ENCODE measurements around the gene GAREM1.

The GAREM1 gene

GRCh38 chr18:32441533-32441932 lies 29.1 kb downstream of the GAREM1 start:
- no CpG with 5 or more reads among the region's 8 CpGs for WGBS (ENCODE audit: insufficient coverage, insufficient read length)
- no peaks in the 10 kb centered on the region for H3K27me3 ChIP-seq (ENCODE audit: control insufficient read depth, insufficient read depth, low read length)
- no peak overlapping the region for H3K27ac ChIP-seq (ENCODE audit: low read length)
- no peak overlapping the region for H3K4me3 ChIP-seq (ENCODE audit: low read length)
- peaks cover 2% of the 10 kb centered on the region; the same call in 1 of the 2 replicates for H3K4me1 ChIP-seq (ENCODE audit: control insufficient read depth, insufficient read depth, low read length)
- no peaks in the 10 kb centered on the region for H3K9me3 ChIP-seq (ENCODE audit: control insufficient read depth, insufficient read depth, low read length)
- no peak for DNase-seq (ENCODE audit: low read depth, low spot score)
- H3K36me3 ChIP-seq (ENCODE audit: control insufficient read depth, insufficient read depth, low read length) = no peaks in the 10 kb centered on the region

GRCh38 chr18:32440518-32440917 lies 30.2 kb downstream of the GAREM1 start:
- H3K4me3 ChIP-seq (ENCODE audit: low read length) = no peak overlapping the region
- no peak overlapping the region for H3K27ac ChIP-seq (ENCODE audit: low read length)
- no CpG with 5 or more reads among the region's 4 CpGs for WGBS (ENCODE audit: insufficient coverage, insufficient read length)
- peaks cover 2% of the 10 kb centered on the region; the same call in 1 of the 2 replicates for H3K4me1 ChIP-seq (ENCODE audit: control insufficient read depth, insufficient read depth, low read length)
- no peaks in the 10 kb centered on the region for H3K36me3 ChIP-seq (ENCODE audit: control insufficient read depth, insufficient read depth, low read length)
- no peaks in the 10 kb centered on the region for H3K9me3 ChIP-seq (ENCODE audit: control insufficient read depth, insufficient read depth, low read length)
- H3K27me3 ChIP-seq (ENCODE audit: control insufficient read depth, insufficient read depth, low read length) = no peaks in the 10 kb centered on the region
- DNase-seq (ENCODE audit: low read depth, low spot score) = no peak

GRCh38 chr18:32439802-32440201 lies 30.9 kb downstream of the GAREM1 start:
- Histone ChIP-seq H3K27ac (ENCODE audit: low read length) (no peak overlapping the region), H3K4me3 (ENCODE audit: low read length) (no peak overlapping the region), H3K9me3 (ENCODE audit: control insufficient read depth, insufficient read depth, low read length) (no peaks in the 10 kb centered on the region), H3K27me3 (ENCODE audit: control insufficient read depth, insufficient read depth, low read length) (no peaks in the 10 kb centered on the region), H3K4me1 (ENCODE audit: control insufficient read depth, insufficient read depth, low read length) (peaks cover 2% of the 10 kb centered on the region; the same call in 1 of the 2 replicates), H3K36me3 (ENCODE audit: control insufficient read depth, insufficient read depth, low read length) (no peaks in the 10 kb centered on the region)
- no peak for DNase-seq (ENCODE audit: low read depth, low spot score)
- WGBS (ENCODE audit: insufficient coverage, insufficient read length) = no CpG with 5 or more reads among the region's 1 CpG

GRCh38 chr18:32439241-32439640 lies 31.4 kb downstream of the GAREM1 start:
- no peak for DNase-seq (ENCODE audit: low read depth, low spot score)
- H3K4me3 ChIP-seq (ENCODE audit: low read length) = no peak overlapping the region
- no peaks in the 10 kb centered on the region for H3K9me3 ChIP-seq (ENCODE audit: control insufficient read depth, insufficient read depth, low read length)
- H3K36me3 ChIP-seq (ENCODE audit: control insufficient read depth, insufficient read depth, low read length) = no peaks in the 10 kb centered on the region
- no CpG with 5 or more reads among the region's 2 CpGs for WGBS (ENCODE audit: insufficient coverage, insufficient read length)
- peaks cover 2% of the 10 kb centered on the region; the same call in 1 of the 2 replicates for H3K4me1 ChIP-seq (ENCODE audit: control insufficient read depth, insufficient read depth, low read length)
- no peak overlapping the region for H3K27ac ChIP-seq (ENCODE audit: low read length)
- H3K27me3 ChIP-seq (ENCODE audit: control insufficient read depth, insufficient read depth, low read length) = no peaks in the 10 kb centered on the region

GRCh38 chr18:32438173-32438572 lies 32.5 kb downstream of the GAREM1 start:
- H3K27ac ChIP-seq (ENCODE audit: low read length) = no peak overlapping the region
- peaks cover 2% of the 10 kb centered on the region; the same call in 1 of the 2 replicates for H3K4me1 ChIP-seq (ENCODE audit: control insufficient read depth, insufficient read depth, low read length)
- H3K9me3 ChIP-seq (ENCODE audit: control insufficient read depth, insufficient read depth, low read length) = no peaks in the 10 kb centered on the region
- H3K27me3 ChIP-seq (ENCODE audit: control insufficient read depth, insufficient read depth, low read length) = no peaks in the 10 kb centered on the region
- no peak overlapping the region for H3K4me3 ChIP-seq (ENCODE audit: low read length)
- WGBS (ENCODE audit: insufficient coverage, insufficient read length) = no CpG with 5 or more reads among the region's 8 CpGs
- DNase-seq (ENCODE audit: low read depth, low spot score) = no peak
- no peaks in the 10 kb centered on the region for H3K36me3 ChIP-seq (ENCODE audit: control insufficient read depth, insufficient read depth, low read length)

- no peaks in the 10 kb centered on the region for H3K27me3 ChIP-seq (ENCODE audit: control insufficient read depth, insufficient read depth, low read length)
- no peak overlapping the region for H3K27ac ChIP-seq (ENCODE audit: low read length)
- WGBS (ENCODE audit: insufficient coverage, insufficient read length) = no CpG with 5 or more reads among the region's 7 CpGs
- H3K9me3 ChIP-seq (ENCODE audit: control insufficient read depth, insufficient read depth, low read length) = no peaks in the 10 kb centered on the region
- H3K4me3 ChIP-seq (ENCODE audit: low read length) = no peak overlapping the region
- H3K4me1 ChIP-seq (ENCODE audit: control insufficient read depth, insufficient read depth, low read length) = peaks cover 2% of the 10 kb centered on the region; the same call in 1 of the 2 replicates
- no peaks in the 10 kb centered on the region for H3K36me3 ChIP-seq (ENCODE audit: control insufficient read depth, insufficient read depth, low read length)
- no peak for DNase-seq (ENCODE audit: low read depth, low spot score)
Measured at GRCh38 chr18:32437100-32437834, 33.4 kb downstream of the GAREM1 start.

- DNase-seq (ENCODE audit: low read depth, low spot score) = no peak
- Histone ChIP-seq H3K9me3 (ENCODE audit: control insufficient read depth, insufficient read depth, low read length) (no peaks in the 10 kb centered on the region), H3K4me1 (ENCODE audit: control insufficient read depth, insufficient read depth, low read length) (peaks cover 2% of the 10 kb centered on the region; the same call in 1 of the 2 replicates), H3K4me3 (ENCODE audit: low read length) (no peak overlapping the region), H3K36me3 (ENCODE audit: control insufficient read depth, insufficient read depth, low read length) (no peaks in the 10 kb centered on the region), H3K27ac (ENCODE audit: low read length) (no peak overlapping the region), H3K27me3 (ENCODE audit: control insufficient read depth, insufficient read depth, low read length) (no peaks in the 10 kb centered on the region)
- WGBS (ENCODE audit: insufficient coverage, insufficient read length) = 100% methylated on average over 2 of the region's 5 CpGs
Measured at GRCh38 chr18:32435631-32436500, 34.8 kb downstream of the GAREM1 start.

GRCh38 chr18:32431753-32432152 lies 38.9 kb downstream of the GAREM1 start:
- H3K27ac ChIP-seq (ENCODE audit: low read length) = no peak overlapping the region
- no peaks in the 10 kb centered on the region for H3K27me3 ChIP-seq (ENCODE audit: control insufficient read depth, insufficient read depth, low read length)
- H3K36me3 ChIP-seq (ENCODE audit: control insufficient read depth, insufficient read depth, low read length) = no peaks in the 10 kb centered on the region
- no peak overlapping the region for H3K4me3 ChIP-seq (ENCODE audit: low read length)
- H3K9me3 ChIP-seq (ENCODE audit: control insufficient read depth, insufficient read depth, low read length) = no peaks in the 10 kb centered on the region
- DNase-seq (ENCODE audit: low read depth, low spot score) = no peak
- H3K4me1 ChIP-seq (ENCODE audit: control insufficient read depth, insufficient read depth, low read length) = no peaks in the 10 kb centered on the region
- WGBS (ENCODE audit: insufficient coverage, insufficient read length) = no CpG with 5 or more reads among the region's 2 CpGs

- Histone ChIP-seq H3K27ac (ENCODE audit: low read length) (no peak overlapping the region), H3K36me3 (ENCODE audit: control insufficient read depth, insufficient read depth, low read length) (no peaks in the 10 kb centered on the region), H3K4me1 (ENCODE audit: control insufficient read depth, insufficient read depth, low read length) (no peaks in the 10 kb centered on the region), H3K9me3 (ENCODE audit: control insufficient read depth, insufficient read depth, low read length) (no peaks in the 10 kb centered on the region), H3K4me3 (ENCODE audit: low read length) (no peak overlapping the region), H3K27me3 (ENCODE audit: control insufficient read depth, insufficient read depth, low read length) (no peaks in the 10 kb centered on the region)
- no CpG with 5 or more reads among the region's 3 CpGs for WGBS (ENCODE audit: insufficient coverage, insufficient read length)
- no peak for DNase-seq (ENCODE audit: low read depth, low spot score)
Measured at GRCh38 chr18:32429402-32429801, 41.3 kb downstream of the GAREM1 start.

GRCh38 chr18:32427084-32427900 lies 43.4 kb downstream of the GAREM1 start:
- WGBS (ENCODE audit: insufficient coverage, insufficient read length) = no CpG with 5 or more reads among the region's 4 CpGs
- DNase-seq (ENCODE audit: low read depth, low spot score) = no peak
- H3K27ac ChIP-seq (ENCODE audit: low read length) = no peak overlapping the region

More at GRCh38 chr18:32427084-32427900, 43.4 kb downstream of the GAREM1 start:
- Histone ChIP-seq H3K27me3 (ENCODE audit: control insufficient read depth, insufficient read depth, low read length) (no peaks in the 10 kb centered on the region), H3K9me3 (ENCODE audit: control insufficient read depth, insufficient read depth, low read length) (no peaks in the 10 kb centered on the region), H3K4me1 (ENCODE audit: control insufficient read depth, insufficient read depth, low read length) (no peaks in the 10 kb centered on the region), H3K36me3 (ENCODE audit: control insufficient read depth, insufficient read depth, low read length) (no peaks in the 10 kb centered on the region), H3K4me3 (ENCODE audit: low read length) (no peak overlapping the region)

All from iPS DF 6.9 (cell line).